Hepatocyte (in vitro differentiated cells): ENCODE results near the gene AVEN. TPM values are rescaled to one million over a fixed set of nuclear protein-coding genes. Genes with fewer than 3 reads are reported as not detected.

Source experiments
- DNase-seq: peaks from one replicate; pipeline ENCODE4 v3.0.0-alpha.2; 2016; ENCODE audit warnings: low spot score
- H2AFZ ChIP-seq: fragments of 200-600 bp; sonication (generic); 2 replicates; pipeline ENCODE4 v1.6.0; 2016; ENCODE audit warnings: antibody characterized with exemption, mild to moderate bottlenecking
- H3K27ac ChIP-seq: fragments of 200-600 bp; sonication (generic); 2 replicates; pipeline ENCODE4 v1.5.1; 2016; ENCODE audit warnings: mild to moderate bottlenecking
- H3K27me3 ChIP-seq: fragments of 200-600 bp; sonication (generic); 2 replicates; pipeline ENCODE4 v1.6.1; 2016
- H3K36me3 ChIP-seq: fragments of 200-600 bp; sonication (generic); replicated peaks from 2 replicates; pipeline ENCODE4 v1.5.1; 2016; ENCODE audit warnings: low read depth; ENCODE audit not compliant: insufficient read depth
- H3K4me1 ChIP-seq: fragments of 200-600 bp; sonication (generic); 2 replicates; pipeline ENCODE4 v1.5.1; 2016; ENCODE audit warnings: mild to moderate bottlenecking, moderate library complexity; ENCODE audit not compliant: insufficient read depth
- H3K4me2 ChIP-seq: fragments of 200-600 bp; sonication (generic); 2 replicates; pipeline ENCODE4 v1.6.0; 2016
- H3K4me3 ChIP-seq: fragments of 200-600 bp; sonication (generic); 2 replicates; pipeline ENCODE4 v1.5.1; 2016; ENCODE audit warnings: mild to moderate bottlenecking
- H3K79me2 ChIP-seq: fragments of 200-600 bp; sonication (generic); 2 replicates; pipeline ENCODE4 v1.6.0; 2017; ENCODE audit warnings: mild to moderate bottlenecking
- H3K9me2 ChIP-seq: fragments of 200-600 bp; sonication (generic); replicated peaks from 2 replicates; pipeline ENCODE4 v1.6.0; 2017; ENCODE audit warnings: mild to moderate bottlenecking; ENCODE audit not compliant: insufficient read depth
- H3K9me3 ChIP-seq: fragments of 200-600 bp; sonication (generic); 2 replicates; pipeline ENCODE4 v1.5.1; 2016; ENCODE audit warnings: low read depth, mild to moderate bottlenecking
- H4K20me1 ChIP-seq: fragments of 200-600 bp; sonication (generic); 2 replicates; pipeline ENCODE4 v1.6.0; 2016; ENCODE audit warnings: mild to moderate bottlenecking; ENCODE audit not compliant: insufficient read depth, poor library complexity, severe bottlenecking
- EZH2 ChIP-seq: fragments of 200-600 bp; sonication (generic); IDR thresholded peaks from 2 replicates; pipeline ENCODE4 v1.6.1; 2016; ENCODE audit warnings: antibody characterized with exemption, mild to moderate bottlenecking, borderline replicate concordance
- EZH2phosphoT487 ChIP-seq: fragments of 200-600 bp; sonication (generic); IDR thresholded peaks from one replicate; pipeline ENCODE4 v1.6.1; 2018; ENCODE audit warnings: antibody characterized with exemption, mild to moderate bottlenecking, low read depth, moderate library complexity; ENCODE audit not compliant: unreplicated experiment, severe bottlenecking
- WGBS: methylation state at CpG from one replicate; pipeline ENCODE4 v1.1.6; 2016; ENCODE audit warnings: low lambda C conversion rate; ENCODE audit errors: missing lambda C conversion rate; 5-methylcytosine and 5-hydroxymethylcytosine counted together
- polyA plus RNA-seq: library from polyadenylated mRNA; unstranded; fragments of >200 nt; fragmentation: Nextera tagmentation; extraction: Ambion mirVana; gene quantifications from 2 replicates; pipeline ENCODE4 v1.2.1, GENCODE V29; 2016
- total RNA-seq: library from RNA; depleted of rRNA; stranded (reverse); fragments of >200 nt; gene quantifications from 2 replicates; pipeline ENCODE4 v1.2.3, GENCODE V29; 2014
- TF ChIP-seq, protein P1 (sequence below): fragments of 200-600 bp; sonication (generic); IDR thresholded peaks from 2 replicates; pipeline ENCODE4 v1.5.1; 2016; ENCODE audit warnings: antibody characterized with exemption, mild to moderate bottlenecking; ENCODE audit not compliant: poor library complexity

Gene AVEN
- total and polyA plus RNA-seq, 2 experiments from 2014 or later: 14.8 to 16.4 TPM

DNA sequence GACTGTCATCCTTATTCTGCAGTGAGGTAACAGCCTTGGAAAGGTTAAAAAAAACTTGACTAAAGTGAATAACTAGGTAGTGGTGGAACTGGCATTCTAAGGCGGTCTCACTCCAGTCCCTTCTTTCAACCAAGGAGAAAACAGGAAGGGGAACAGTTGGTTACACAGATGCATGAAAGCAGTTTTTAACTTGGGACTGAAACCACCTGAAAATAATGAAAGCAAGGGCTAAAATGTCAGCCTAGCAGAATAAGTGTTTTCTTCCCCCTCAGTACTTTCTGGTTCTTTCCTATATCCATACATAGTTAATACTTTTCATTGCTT, 748 bp upstream of the AVEN start:
- Histone ChIP-seq H3K9me2 (no peaks in the 10 kb centered on the region), H3K4me1 (peaks cover 16% of the 10 kb centered on the region), H3K27me3 (no peaks in the 10 kb centered on the region), H2AFZ (peak overlapping the region; percentile 48), H3K36me3 (no peaks in the 10 kb centered on the region), H4K20me1 (no peaks in the 10 kb centered on the region), H3K9me3 (no peaks in the 10 kb centered on the region), H3K79me2 (peaks cover 19% of the 10 kb centered on the region), H3K4me3 (no peak overlapping the region), H3K4me2 (peak overlapping the region; percentile 85), H3K27ac (peak overlapping the region; percentile 96)
- 78% methylated on average over 1 of the region's 1 CpG for WGBS
- TF ChIP-seq, protein P1, sequence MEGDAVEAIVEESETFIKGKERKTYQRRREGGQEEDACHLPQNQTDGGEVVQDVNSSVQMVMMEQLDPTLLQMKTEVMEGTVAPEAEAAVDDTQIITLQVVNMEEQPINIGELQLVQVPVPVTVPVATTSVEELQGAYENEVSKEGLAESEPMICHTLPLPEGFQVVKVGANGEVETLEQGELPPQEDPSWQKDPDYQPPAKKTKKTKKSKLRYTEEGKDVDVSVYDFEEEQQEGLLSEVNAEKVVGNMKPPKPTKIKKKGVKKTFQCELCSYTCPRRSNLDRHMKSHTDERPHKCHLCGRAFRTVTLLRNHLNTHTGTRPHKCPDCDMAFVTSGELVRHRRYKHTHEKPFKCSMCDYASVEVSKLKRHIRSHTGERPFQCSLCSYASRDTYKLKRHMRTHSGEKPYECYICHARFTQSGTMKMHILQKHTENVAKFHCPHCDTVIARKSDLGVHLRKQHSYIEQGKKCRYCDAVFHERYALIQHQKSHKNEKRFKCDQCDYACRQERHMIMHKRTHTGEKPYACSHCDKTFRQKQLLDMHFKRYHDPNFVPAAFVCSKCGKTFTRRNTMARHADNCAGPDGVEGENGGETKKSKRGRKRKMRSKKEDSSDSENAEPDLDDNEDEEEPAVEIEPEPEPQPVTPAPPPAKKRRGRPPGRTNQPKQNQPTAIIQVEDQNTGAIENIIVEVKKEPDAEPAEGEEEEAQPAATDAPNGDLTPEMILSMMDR: no peak
- TF ChIP-seq EZH2: no peak
- TF ChIP-seq EZH2phosphoT487: no peak
- no peak for DNase-seq

DNA sequence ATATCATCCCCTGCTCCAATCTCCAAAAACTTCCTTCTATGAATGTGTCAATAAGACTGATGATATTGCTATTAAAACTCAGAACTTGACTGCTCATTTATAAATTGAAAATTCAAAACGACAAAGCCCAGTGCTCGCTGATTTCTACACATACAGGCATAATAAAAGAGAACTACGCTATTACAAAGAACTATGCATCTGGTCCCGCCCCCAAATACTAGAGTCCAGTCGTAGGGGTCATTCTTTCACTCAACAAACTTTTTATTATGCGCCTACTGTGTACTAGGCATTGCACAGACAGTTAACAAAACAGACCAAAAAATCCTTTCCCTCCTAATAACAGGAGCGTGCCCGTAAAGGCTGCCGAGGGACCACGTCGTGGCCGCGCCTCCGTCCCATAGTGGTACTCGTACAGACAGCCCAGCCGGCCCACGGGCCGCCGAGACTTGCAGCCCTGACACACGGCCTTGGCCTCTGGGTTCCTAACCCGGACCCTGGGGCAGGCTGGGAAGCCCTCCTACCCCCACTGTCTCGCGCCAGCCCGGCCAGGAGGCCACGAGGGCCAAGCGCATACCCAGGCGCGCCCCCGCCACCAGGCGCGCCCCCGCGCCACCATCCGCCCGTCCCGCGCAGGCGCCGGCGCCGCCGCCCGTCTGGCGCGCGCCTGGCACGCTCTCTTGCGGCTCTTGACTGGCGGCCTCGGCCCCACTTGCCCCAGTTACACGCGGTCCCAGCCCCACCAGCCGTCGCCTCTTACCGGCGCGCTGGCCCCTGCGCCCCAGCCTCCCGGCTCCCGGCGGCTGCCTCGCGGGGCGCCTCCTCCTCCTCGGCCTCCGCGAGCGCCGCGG, 757 bp downstream of the AVEN start:
- H3K27me3 ChIP-seq: no peaks in the 10 kb centered on the region
- H3K36me3 ChIP-seq: no peaks in the 10 kb centered on the region
- H3K27ac ChIP-seq: peak overlapping the region; percentile 96
- TF ChIP-seq EZH2 (no peak), EZH2phosphoT487 (no peak)
- TF ChIP-seq, protein P1: no peak
- peaks cover 16% of the 10 kb centered on the region for H3K4me1 ChIP-seq
- H3K9me3 ChIP-seq: no peaks in the 10 kb centered on the region
- no peaks in the 10 kb centered on the region for H4K20me1 ChIP-seq
- H3K4me3 ChIP-seq: peak overlapping the region; percentile 93
- peak; percentile 90 for DNase-seq
- peak overlapping the region; percentile 99 for H2AFZ ChIP-seq
- H3K4me2 ChIP-seq: peak overlapping the region; percentile 85
- peaks cover 19% of the 10 kb centered on the region for H3K79me2 ChIP-seq
- WGBS: 3% methylated on average over 24 of the region's 70 CpGs
- H3K9me2 ChIP-seq: no peaks in the 10 kb centered on the region

DNA sequence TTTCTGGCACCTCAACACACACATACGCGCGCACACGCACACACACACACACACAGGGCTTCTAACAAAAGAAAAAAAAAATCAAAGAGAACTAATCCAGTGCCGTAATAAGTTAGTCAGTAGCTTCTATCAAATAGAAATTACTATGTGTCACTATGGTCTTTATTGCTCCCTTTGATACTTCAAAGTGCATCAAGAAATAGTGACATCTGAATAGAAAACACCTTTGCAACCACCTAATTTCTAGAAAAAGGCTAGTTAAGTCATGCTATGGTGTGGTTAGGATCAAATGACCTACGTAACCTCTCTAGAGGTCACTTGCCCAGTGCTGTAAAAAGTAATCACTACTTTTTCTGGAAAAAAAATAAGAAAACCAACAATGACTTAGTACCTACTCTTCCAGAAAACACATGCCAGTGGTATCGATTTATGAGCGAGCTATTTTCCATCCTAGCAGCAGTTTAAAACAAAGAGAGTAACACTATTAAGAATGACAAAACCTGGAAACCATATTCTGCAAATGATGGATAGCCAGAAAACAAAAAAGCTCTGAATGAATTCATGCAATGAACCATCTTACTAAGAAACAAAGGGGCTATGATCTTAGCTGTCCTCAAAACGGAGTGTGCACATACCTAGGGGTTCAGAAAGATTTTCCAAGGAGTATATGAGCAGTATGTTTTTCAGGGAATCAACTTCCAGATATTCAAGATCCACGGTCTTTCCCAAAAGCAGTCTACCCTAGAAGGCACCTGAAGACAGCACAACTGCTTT, 6.8 kb downstream of the AVEN start:
- H3K9me3 ChIP-seq: no peaks in the 10 kb centered on the region
- peaks cover 19% of the 10 kb centered on the region for H3K79me2 ChIP-seq
- TF ChIP-seq EZH2 (no peak), EZH2phosphoT487 (no peak)
- TF ChIP-seq, protein P1: no peak
- H3K4me1 ChIP-seq: no peaks in the 10 kb centered on the region
- no peaks in the 10 kb centered on the region for H3K27me3 ChIP-seq
- no peak overlapping the region for H3K27ac ChIP-seq
- no peaks in the 10 kb centered on the region for H4K20me1 ChIP-seq
- DNase-seq: no peak
- WGBS: 92% methylated on average over 10 of the region's 10 CpGs
- H3K4me3 ChIP-seq: no peak overlapping the region
- H3K36me3 ChIP-seq: no peaks in the 10 kb centered on the region
- no peak overlapping the region for H2AFZ ChIP-seq
- no peaks in the 10 kb centered on the region for H3K9me2 ChIP-seq
- no peak overlapping the region for H3K4me2 ChIP-seq
